ENCODE measurements around the gene PSMA3. TPM values are rescaled to one million over a fixed set of nuclear protein-coding genes. Genes with fewer than 3 reads are reported as not detected.

PSMA3 gene
- total RNA-seq (2021; fragmentation: NEBNext Ultra II Directional; extraction: Animal tissue kit (Norgen Biotek cat#: 25700)), result 100 to 1,000 TPM; 158 to 210 (median 187) TPM
- long read RNA-seq, transcript PSMA3-201 (11 exons, 970 nt), result major isoform, 141 of 156 reads
- long read RNA-seq, partial matches to known transcripts, result 4 of 156 reads
- long read RNA-seq, other reads (novel, unspliced or antisense), result 11 of 156 reads

GRCh38 chr14:58244556-58245387 is at the start of gene PSMA3:
Gene PSMA3 (plus strand): TSS chr14:58244843. CDS start chr14:58244921, 78 bp downstream.
- Mint-ChIP-seq H3K27me3 (ENCODE audit: insufficient read depth) (peaks cover 1% of the 10 kb centered on the region), H3K9me3 (no peaks in the 10 kb centered on the region), H3K4me3 (peak within 1 kb of the TSS; percentile 96), H3K36me3 (ENCODE audit: low read depth) (peaks cover 17% of the 10 kb centered on the region), H3K27ac (peak within 1 kb of the TSS; percentile 99), H3K4me1 (ENCODE audit: low read depth) (peaks cover 46% of the 10 kb centered on the region)
- TF ChIP-seq CTCF (IDR thresholded peaks at IDR 0.05), result peak; percentile 13; the same call in 1 of the 2 replicates
- peak; percentile 98 for DNase-seq

- H3K4me1 Mint-ChIP-seq (ENCODE audit: low read depth), result peaks cover 11% of the 10 kb centered on the region
These were observed 48.4 kb upstream of the PSMA3 start for GRCh38 chr14:58196198-58196597.

GRCh38 chr14:58198086-58198485 is 46.6 kb upstream of the PSMA3 start:
- H3K27ac Mint-ChIP-seq, result no peak overlapping the region
- H3K27me3 Mint-ChIP-seq (ENCODE audit: insufficient read depth), result peaks cover 14% of the 10 kb centered on the region
- H3K4me1 Mint-ChIP-seq (ENCODE audit: low read depth), result peaks cover 19% of the 10 kb centered on the region
- H3K4me3 Mint-ChIP-seq, result no peak overlapping the region
- no peaks in the 10 kb centered on the region for H3K36me3 Mint-ChIP-seq (ENCODE audit: low read depth)
- TF ChIP-seq CTCF (IDR thresholded peaks at IDR 0.05), result no peak
- no peaks in the 10 kb centered on the region for H3K9me3 Mint-ChIP-seq
- DNase-seq, result no peak

More at GRCh38 chr14:58196198-58196597, 48.4 kb upstream of the PSMA3 start:
- H3K4me3 Mint-ChIP-seq, result no peak overlapping the region
- DNase-seq, result no peak
- no peak overlapping the region for H3K27ac Mint-ChIP-seq
- no peaks in the 10 kb centered on the region for H3K9me3 Mint-ChIP-seq
- no peaks in the 10 kb centered on the region for H3K36me3 Mint-ChIP-seq (ENCODE audit: low read depth)
- no peak for TF ChIP-seq CTCF (IDR thresholded peaks at IDR 0.05)
- H3K27me3 Mint-ChIP-seq (ENCODE audit: insufficient read depth), result peaks cover 21% of the 10 kb centered on the region

GRCh38 chr14:58199726-58200479 is 44.7 kb upstream of the PSMA3 start, which contains the start of gene ACTR10:
Gene ACTR10 (plus strand): TSS chr14:58200149. CDS start chr14:58200218, 69 bp downstream.
- peak within 1 kb of the TSS; percentile 93 for H3K27ac Mint-ChIP-seq
- no peaks in the 10 kb centered on the region for H3K36me3 Mint-ChIP-seq (ENCODE audit: low read depth)
- peak within 1 kb of the TSS; percentile 99 for H3K4me3 Mint-ChIP-seq
- TF ChIP-seq CTCF (IDR thresholded peaks at IDR 0.05), result no peak
- peaks cover 19% of the 10 kb centered on the region for H3K4me1 Mint-ChIP-seq (ENCODE audit: low read depth)
- H3K9me3 Mint-ChIP-seq, result no peaks in the 10 kb centered on the region
- peaks cover 7% of the 10 kb centered on the region for H3K27me3 Mint-ChIP-seq (ENCODE audit: insufficient read depth)
- DNase-seq, result peak; percentile 61

GRCh38 chr14:58200480-58200841 is 44.2 kb upstream of the PSMA3 start:
- peaks cover 19% of the 10 kb centered on the region for H3K4me1 Mint-ChIP-seq (ENCODE audit: low read depth)
- H3K9me3 Mint-ChIP-seq, result no peaks in the 10 kb centered on the region

More at GRCh38 chr14:58200480-58200841, 44.2 kb upstream of the PSMA3 start:
- TF ChIP-seq CTCF (IDR thresholded peaks at IDR 0.05), result no peak
- H3K36me3 Mint-ChIP-seq (ENCODE audit: low read depth), result no peaks in the 10 kb centered on the region
- H3K4me3 Mint-ChIP-seq, result peak overlapping the region; percentile 99
- peaks cover 6% of the 10 kb centered on the region for H3K27me3 Mint-ChIP-seq (ENCODE audit: insufficient read depth)
- no peak for DNase-seq
- H3K27ac Mint-ChIP-seq, result peak overlapping the region; percentile 93
